HepG2 (cell line): ENCODE results near the gene TFRC. TPM values are rescaled to one million over a fixed set of nuclear protein-coding genes. Genes with fewer than 3 reads are reported as not detected.

Source experiments
- FIP1L1 ChIP-seq: fragments of 200-400 bp; formaldehyde crosslinking; IDR thresholded peaks from 2 replicates; pipeline ENCODE4 v1.6.1; 2018; ENCODE audit warnings: low read depth, mild to moderate bottlenecking, low read length, moderate library complexity, borderline replicate concordance; ENCODE audit not compliant: insufficient read depth
- HBP1 ChIP-seq: IDR thresholded peaks from 2 replicates; pipeline ENCODE4 v1.6.1; 2016; ENCODE audit warnings: low read depth, control low read depth
- NCOR1 ChIP-seq: fragments of 200-600 bp; sonication (generic); IDR thresholded peaks from 2 replicates; pipeline ENCODE4 v1.7.0; 2017; ENCODE audit warnings: antibody characterized with exemption, low read length, borderline replicate concordance
- NR3C1 ChIP-seq: sonication (generic); formaldehyde crosslinking; IDR thresholded peaks from 2 replicates; pipeline ENCODE4 v1.4.0; 2020; ENCODE audit warnings: missing genetic modification reagents
- PATZ1 ChIP-seq: sonication (generic); formaldehyde crosslinking; IDR thresholded peaks from 2 replicates; pipeline ENCODE4 v1.4.0; 2020; ENCODE audit warnings: missing genetic modification reagents
- REXO4 ChIP-seq: sonication (generic); formaldehyde crosslinking; IDR thresholded peaks from 2 replicates; pipeline ENCODE4 v1.8.0; 2022; ENCODE audit warnings: missing genetic modification reagents, mild to moderate bottlenecking, borderline replicate concordance
- SCMH1 ChIP-seq: sonication (generic); formaldehyde crosslinking; IDR thresholded peaks from 2 replicates; pipeline ENCODE4 v1.9.0; 2021; ENCODE audit warnings: missing genetic modification reagents, mild to moderate bottlenecking, borderline replicate concordance
- SKIL ChIP-seq: sonication (generic); formaldehyde crosslinking; IDR thresholded peaks from 2 replicates; pipeline ENCODE4 v1.8.0; 2022; ENCODE audit warnings: missing genetic modification reagents, mild to moderate bottlenecking, moderate library complexity, borderline replicate concordance
- SOX6 ChIP-seq, 2 experiments: fragments of 450-650 bp in 1 of 2; sonication (generic) in 1 of 2; formaldehyde crosslinking in 1 of 2; IDR thresholded peaks; 2 replicates each; pipeline versions ENCODE4 v1.4.0 to v1.6.1; 2017 to 2020; ENCODE audit warnings: antibody characterized with exemption in 1 of 2, mild to moderate bottlenecking in 1 of 2, missing genetic modification reagents in 1 of 2
- SRF ChIP-seq: IDR thresholded peaks from 2 replicates; pipeline ENCODE4 v1.6.1; 2011; ENCODE audit warnings: mild to moderate bottlenecking, low read depth, low read length, moderate library complexity
- ZBTB4 ChIP-seq: sonication (generic); formaldehyde crosslinking; IDR thresholded peaks from 2 replicates; pipeline ENCODE4 v1.4.0; 2020; ENCODE audit warnings: missing genetic modification reagents, mild to moderate bottlenecking, borderline replicate concordance
- ZKSCAN1 ChIP-seq: fragments of 150-350 bp; IDR thresholded peaks from 2 replicates; pipeline ENCODE4 v1.6.1; 2014; ENCODE audit warnings: low read length
- ZNF121 ChIP-seq: sonication (generic); formaldehyde crosslinking; IDR thresholded peaks from 2 replicates; pipeline ENCODE4 v1.5.0; 2020; ENCODE audit warnings: mild to moderate bottlenecking, missing genetic modification reagents
- ZNF20 ChIP-seq: sonication (generic); formaldehyde crosslinking; IDR thresholded peaks from 2 replicates; pipeline ENCODE4 v1.4.0; 2020; ENCODE audit warnings: mild to moderate bottlenecking, moderate library complexity, missing genetic modification reagents
- ZNF629 ChIP-seq: sonication (generic); formaldehyde crosslinking; conservative IDR thresholded peaks from 2 replicates; pipeline ENCODE4 v1.5.0; 2020; ENCODE audit warnings: missing genetic modification reagents
- ZNF777 ChIP-seq: sonication (generic); formaldehyde crosslinking; IDR thresholded peaks from 2 replicates; pipeline ENCODE4 v1.4.0; 2020; ENCODE audit warnings: missing genetic modification reagents
- polyA plus RNA-seq, 8 experiments: library from polyadenylated mRNA; depleted of rRNA in 3 of 8; stranded (reverse) in 7 of 8; unstranded in 1 of 8; fragments of >200 nt; fragmentation: Illumina TruSeq in 4 of 8; extraction: Trizol in 4 of 8; gene quantifications; 2 replicates each; pipeline versions ENCODE4 v1.2.1 to v1.2.3, GENCODE V29; 2011 to 2016; ENCODE audit warnings: low read depth in 4 of 8, missing spikeins in 1 of 8, mixed read lengths in 1 of 8; ENCODE audit not compliant: insufficient read depth in 1 of 8
- total RNA-seq, 5 experiments: library from RNA; depleted of rRNA; stranded (reverse); fragments of >200 nt; fragmentation: Illumina TruSeq; extraction: Trizol; gene quantifications; 2 replicates each; pipeline ENCODE4 v1.2.3, GENCODE V29; 2016; ENCODE audit warnings: low read depth in 1 of 5

TFRC gene
- total and polyA plus RNA-seq, 2 of the 13 experiments (the other 11 are each of a cell fraction or from before 2014, with no cell fraction given), result 188 to 274 TPM

DNA sequence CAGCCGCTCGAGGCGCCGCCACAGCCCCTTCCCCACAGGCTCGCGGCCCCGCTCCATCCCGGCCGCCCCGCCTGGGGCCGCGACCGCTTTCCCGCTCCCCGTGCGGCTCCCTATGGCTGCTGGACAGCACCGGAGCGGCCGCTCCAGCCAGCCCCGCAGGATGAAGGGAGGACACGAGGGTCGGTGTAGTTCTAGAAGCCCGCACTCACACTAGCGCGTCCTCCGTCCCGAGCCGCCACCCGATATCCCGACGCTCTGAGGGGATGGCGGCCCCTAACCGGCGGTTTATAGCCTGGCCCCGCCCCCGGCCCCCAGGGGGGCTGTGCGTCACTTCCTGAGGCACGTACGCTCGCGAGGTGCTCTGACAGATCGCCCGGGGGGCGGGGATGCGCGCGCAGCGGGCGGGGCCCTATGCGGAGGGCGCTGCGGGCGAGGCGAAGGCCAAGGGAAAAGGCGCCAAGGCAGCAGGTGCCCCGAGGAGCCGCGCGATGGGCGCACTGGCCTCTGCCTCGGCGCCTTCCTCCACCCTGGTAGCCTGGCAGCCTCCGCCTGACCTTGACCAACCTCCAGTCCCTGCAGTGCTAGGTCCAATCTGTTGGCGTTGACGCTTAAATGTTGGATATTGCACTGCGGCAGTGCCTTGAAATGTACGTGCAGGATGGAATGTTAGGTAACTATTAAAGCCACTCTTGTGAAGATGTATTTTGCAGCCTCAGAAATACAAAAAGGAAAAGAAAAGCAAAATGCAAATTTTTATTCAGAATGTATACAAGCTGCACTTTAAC lies at the start of gene TFRC (continued):
- TF ChIP-seq ZBTB4 (CRISPR knock-in tag) (peak; percentile 53; the same call in 1 of the 2 replicates), FIP1L1 (no peak), ZNF629 (CRISPR knock-in tag) (no peak), SOX6 (IDR thresholded peaks at IDR 0.05) (no peak), SOX6 (CRISPR knock-in tag; IDR thresholded peaks at IDR 0.05) (peak; percentile 78; the same call in 1 of the 2 replicates), SKIL (peak; percentile 60; the same call in 1 of the 2 replicates), SCMH1 (no peak), ZNF777 (0 out of 2 replicates have a peak, but pooled peaks have one; percentile 52), ZKSCAN1 (no peak), NR3C1 (CRISPR knock-in tag) (no peak), HBP1 (CRISPR knock-in tag) (0 out of 2 replicates have a peak, but pooled peaks have one; percentile 50), ZNF20 (CRISPR knock-in tag) (no peak), NCOR1 (no peak), PATZ1 (CRISPR knock-in tag) (peak; percentile 97), SRF (no peak), REXO4 (CRISPR knock-in tag) (no peak), ZNF121 (CRISPR knock-in tag) (no peak)
